ENCODE results near the gene CAMK2B.

CAMK2B gene

GRCh38 chr7:44220358-44221112 lies 104.9 kb downstream of the CAMK2B start:
- no peak overlapping the region for H3K27ac ChIP-seq
- no peak for TF ChIP-seq CTCF (conservative IDR thresholded peaks at IDR 0.05)
- TF ChIP-seq ZFX (IDR thresholded peaks at IDR 0.05): no peak

GRCh38 chr7:44220046-44220357 lies 105.4 kb downstream of the CAMK2B start:
- H3K27ac ChIP-seq: no peak overlapping the region
- no peak for TF ChIP-seq ZFX (IDR thresholded peaks at IDR 0.05)
- TF ChIP-seq CTCF (conservative IDR thresholded peaks at IDR 0.05): no peak

- no peak overlapping the region for H3K27ac ChIP-seq
- TF ChIP-seq CTCF (conservative IDR thresholded peaks at IDR 0.05) (no peak), ZFX (IDR thresholded peaks at IDR 0.05) (no peak)
Measured at GRCh38 chr7:44219371-44220045, 105.9 kb downstream of the CAMK2B start.

- no peak for TF ChIP-seq ZFX (IDR thresholded peaks at IDR 0.05)
- TF ChIP-seq CTCF (conservative IDR thresholded peaks at IDR 0.05): no peak
- no peak overlapping the region for H3K27ac ChIP-seq
Measured at GRCh38 chr7:44218418-44219201, 106.8 kb downstream of the CAMK2B start.

GRCh38 chr7:44217852-44218402 lies 107.5 kb downstream of the CAMK2B start:
- no peak overlapping the region for H3K27ac ChIP-seq
- TF ChIP-seq ZFX (IDR thresholded peaks at IDR 0.05) (no peak), CTCF (conservative IDR thresholded peaks at IDR 0.05) (no peak)

GRCh38 chr7:44217223-44217714 lies 108.1 kb downstream of the CAMK2B start:
- TF ChIP-seq CTCF (conservative IDR thresholded peaks at IDR 0.05): no peak
- no peak for TF ChIP-seq ZFX (IDR thresholded peaks at IDR 0.05)
- peak overlapping the region; percentile 11; the same call in 1 of the 2 replicates for H3K27ac ChIP-seq
